Body of pancreas (tissue), 4 donors: Measurements from ENCODE around the gene PRKAB1.

ENCODE experiments used
- CTCF ChIP-seq, 7 experiments: fragments of 450-650 bp in 4 of 7; fragments of 200-600 bp in 3 of 7; sonication (generic) in 3 of 7; IDR thresholded peaks; one replicate each; pipeline ENCODE4 v1.5.1; 2016 to 2019; ENCODE audit warnings: antibody characterized with exemption in 7 of 7
- POLR2A ChIP-seq, 3 donors: fragments of 450-650 bp; IDR thresholded peaks; one replicate each; pipeline ENCODE4 v1.6.1; 2016; ENCODE audit warnings: antibody characterized with exemption in 3 of 3, mild to moderate bottlenecking in 2 of 3

- no peak for TF ChIP-seq CTCF (IDR thresholded peaks at IDR 0.05)
- peak in 1 of 3 donors; percentile 10 for TF ChIP-seq POLR2A (IDR thresholded peaks at IDR 0.05)
These were observed 25.1 kb downstream of the PRKAB1 start for GRCh38 chr12:119692997-119693396.
